Astrocyte (in vitro differentiated cells and primary cell): ENCODE measurements around the gene ELK1. TPM values are rescaled to one million over a fixed set of nuclear protein-coding genes. Genes with fewer than 3 reads are reported as not detected.

ENCODE experiments used
- DNase-seq: peaks from one replicate; pipeline ENCODE4 v3.0.0-alpha.2; 2010; ENCODE audit warnings: low read depth
- FAIRE-seq: peaks from 2 replicates; lab custom pipeline; 2011; peaks lifted over from hg19 to GRCh38; lab: Jason Lieb, UNC
- H2AFZ ChIP-seq: 2 replicates; pipeline ENCODE4 v1.6.0; 2012; ENCODE audit warnings: low read depth, low read length, inconsistent platforms
- H3K27ac ChIP-seq: 2 replicates; pipeline ENCODE4 v1.5.1; 2011; ENCODE audit warnings: low read depth, low read length, inconsistent platforms
- H3K27me3 ChIP-seq: 2 replicates; pipeline ENCODE4 v1.6.0; 2011; ENCODE audit warnings: low read length, inconsistent platforms; ENCODE audit not compliant: insufficient read depth
- H3K36me3 ChIP-seq: 2 replicates; pipeline ENCODE4 v1.5.1; 2011; ENCODE audit warnings: low read length, inconsistent platforms; ENCODE audit not compliant: insufficient read depth
- H3K4me1 ChIP-seq: 2 replicates; pipeline ENCODE4 v1.5.1; 2011; ENCODE audit warnings: low read length, inconsistent platforms; ENCODE audit not compliant: insufficient read depth
- H3K4me2 ChIP-seq: 2 replicates; pipeline ENCODE4 v1.6.0; 2012; ENCODE audit warnings: low read length, inconsistent platforms
- H3K4me3 ChIP-seq: 2 replicates; pipeline ENCODE4 v1.5.1; 2011; ENCODE audit warnings: low read depth, mild to moderate bottlenecking, low read length, inconsistent platforms; ENCODE audit not compliant: insufficient read depth
- H3K79me2 ChIP-seq: 2 replicates; pipeline ENCODE4 v1.6.0; 2012; ENCODE audit warnings: mild to moderate bottlenecking, low read length, inconsistent platforms; ENCODE audit not compliant: insufficient read depth
- H3K9ac ChIP-seq: 2 replicates; pipeline ENCODE4 v1.6.0; 2012; ENCODE audit warnings: mild to moderate bottlenecking, low read length, inconsistent platforms
- H3K9me3 ChIP-seq: 2 replicates; pipeline ENCODE4 v1.5.1; 2012; ENCODE audit warnings: low read depth, mild to moderate bottlenecking, low read length, inconsistent platforms; ENCODE audit not compliant: insufficient read depth
- H4K20me1 ChIP-seq: 2 replicates; pipeline ENCODE4 v1.6.0; 2012; ENCODE audit warnings: low read length, inconsistent platforms; ENCODE audit not compliant: insufficient read depth
- H3K27ac Mint-ChIP-seq: one replicate; pipeline ENCODE4 v1.8.0; 2021; ENCODE audit warnings: mild to moderate bottlenecking, mixed read lengths; ENCODE audit not compliant: unreplicated experiment
- H3K27me3 Mint-ChIP-seq: one replicate; pipeline ENCODE4 v1.8.0; 2021; ENCODE audit warnings: low read depth, mixed read lengths; ENCODE audit not compliant: unreplicated experiment
- H3K36me3 Mint-ChIP-seq: one replicate; pipeline ENCODE4 v1.8.0; 2021; ENCODE audit warnings: low read depth, mixed read lengths; ENCODE audit not compliant: unreplicated experiment
- H3K4me1 Mint-ChIP-seq: one replicate; pipeline ENCODE4 v1.8.0; 2021; ENCODE audit warnings: low read depth, mixed read lengths; ENCODE audit not compliant: unreplicated experiment
- H3K4me3 Mint-ChIP-seq: one replicate; pipeline ENCODE4 v1.8.0; 2021; ENCODE audit warnings: mild to moderate bottlenecking, moderate library complexity, mixed read lengths; ENCODE audit not compliant: unreplicated experiment
- H3K9me3 Mint-ChIP-seq: one replicate; pipeline ENCODE4 v1.8.0; 2021; ENCODE audit warnings: mild to moderate bottlenecking, mixed read lengths; ENCODE audit not compliant: unreplicated experiment
- EZH2 ChIP-seq: IDR thresholded peaks from 2 replicates; pipeline ENCODE4 v1.6.1; 2012; ENCODE audit warnings: mild to moderate bottlenecking, low read length, inconsistent platforms; ENCODE audit not compliant: insufficient read depth
- total RNA-seq: library from RNA; stranded (reverse); gene quantifications from 2 replicates; pipeline ENCODE4 v1.2.1, GENCODE V29; 2021
- TF ChIP-seq, protein P1 (sequence below): IDR thresholded peaks from 2 replicates; pipeline ENCODE4 v1.5.1; 2011; ENCODE audit warnings: low read depth, mild to moderate bottlenecking, inconsistent platforms, low read length, moderate library complexity; ENCODE audit not compliant: insufficient read depth

The ELK1 gene
- total RNA-seq, 1 donor from 2014 or later = 34.1 TPM

DNA sequence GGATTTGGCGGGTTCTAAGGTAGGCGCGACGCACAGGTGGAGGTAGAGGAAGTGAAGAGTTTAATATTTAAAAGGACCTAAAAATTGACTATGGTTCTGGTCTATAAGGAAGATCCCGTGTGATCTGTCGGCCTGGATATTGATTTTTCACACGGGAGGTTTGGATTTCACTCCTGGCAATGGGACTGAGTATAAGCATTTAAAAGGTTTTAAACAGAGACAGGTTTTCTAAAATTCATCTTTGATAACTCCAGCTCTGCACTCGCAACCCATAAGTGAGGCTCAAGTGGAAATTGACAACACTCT is 9.0 kb upstream of the ELK1 start:
- FAIRE-seq (no peak), DNase-seq (no peak)
- H3K36me3 ChIP-seq = peaks cover 5% of the 10 kb centered on the region
- peaks cover 9% of the 10 kb centered on the region for H3K79me2 ChIP-seq
- H2AFZ ChIP-seq = peak overlapping the region; percentile 76
- no peaks in the 10 kb centered on the region for H3K4me1 ChIP-seq
- H3K4me2 ChIP-seq = peak overlapping the region; percentile 86
- Mint-ChIP-seq H3K9me3 (no peaks in the 10 kb centered on the region), H3K4me3 (peak overlapping the region; percentile 83), H3K27me3 (no peaks in the 10 kb centered on the region), H3K36me3 (peaks cover 5% of the 10 kb centered on the region), H3K4me1 (peaks cover 10% of the 10 kb centered on the region), H3K27ac (peak overlapping the region; percentile 98)
- H3K27ac ChIP-seq = peak overlapping the region; percentile 97
- TF ChIP-seq EZH2 = no peak
- TF ChIP-seq, protein P1, sequence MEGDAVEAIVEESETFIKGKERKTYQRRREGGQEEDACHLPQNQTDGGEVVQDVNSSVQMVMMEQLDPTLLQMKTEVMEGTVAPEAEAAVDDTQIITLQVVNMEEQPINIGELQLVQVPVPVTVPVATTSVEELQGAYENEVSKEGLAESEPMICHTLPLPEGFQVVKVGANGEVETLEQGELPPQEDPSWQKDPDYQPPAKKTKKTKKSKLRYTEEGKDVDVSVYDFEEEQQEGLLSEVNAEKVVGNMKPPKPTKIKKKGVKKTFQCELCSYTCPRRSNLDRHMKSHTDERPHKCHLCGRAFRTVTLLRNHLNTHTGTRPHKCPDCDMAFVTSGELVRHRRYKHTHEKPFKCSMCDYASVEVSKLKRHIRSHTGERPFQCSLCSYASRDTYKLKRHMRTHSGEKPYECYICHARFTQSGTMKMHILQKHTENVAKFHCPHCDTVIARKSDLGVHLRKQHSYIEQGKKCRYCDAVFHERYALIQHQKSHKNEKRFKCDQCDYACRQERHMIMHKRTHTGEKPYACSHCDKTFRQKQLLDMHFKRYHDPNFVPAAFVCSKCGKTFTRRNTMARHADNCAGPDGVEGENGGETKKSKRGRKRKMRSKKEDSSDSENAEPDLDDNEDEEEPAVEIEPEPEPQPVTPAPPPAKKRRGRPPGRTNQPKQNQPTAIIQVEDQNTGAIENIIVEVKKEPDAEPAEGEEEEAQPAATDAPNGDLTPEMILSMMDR = no peak
- no peaks in the 10 kb centered on the region for H3K9me3 ChIP-seq
- H4K20me1 ChIP-seq = no peaks in the 10 kb centered on the region
- no peaks in the 10 kb centered on the region for H3K27me3 ChIP-seq
- peak overlapping the region; percentile 95 for H3K9ac ChIP-seq
- H3K4me3 ChIP-seq = peak overlapping the region; percentile 79

DNA sequence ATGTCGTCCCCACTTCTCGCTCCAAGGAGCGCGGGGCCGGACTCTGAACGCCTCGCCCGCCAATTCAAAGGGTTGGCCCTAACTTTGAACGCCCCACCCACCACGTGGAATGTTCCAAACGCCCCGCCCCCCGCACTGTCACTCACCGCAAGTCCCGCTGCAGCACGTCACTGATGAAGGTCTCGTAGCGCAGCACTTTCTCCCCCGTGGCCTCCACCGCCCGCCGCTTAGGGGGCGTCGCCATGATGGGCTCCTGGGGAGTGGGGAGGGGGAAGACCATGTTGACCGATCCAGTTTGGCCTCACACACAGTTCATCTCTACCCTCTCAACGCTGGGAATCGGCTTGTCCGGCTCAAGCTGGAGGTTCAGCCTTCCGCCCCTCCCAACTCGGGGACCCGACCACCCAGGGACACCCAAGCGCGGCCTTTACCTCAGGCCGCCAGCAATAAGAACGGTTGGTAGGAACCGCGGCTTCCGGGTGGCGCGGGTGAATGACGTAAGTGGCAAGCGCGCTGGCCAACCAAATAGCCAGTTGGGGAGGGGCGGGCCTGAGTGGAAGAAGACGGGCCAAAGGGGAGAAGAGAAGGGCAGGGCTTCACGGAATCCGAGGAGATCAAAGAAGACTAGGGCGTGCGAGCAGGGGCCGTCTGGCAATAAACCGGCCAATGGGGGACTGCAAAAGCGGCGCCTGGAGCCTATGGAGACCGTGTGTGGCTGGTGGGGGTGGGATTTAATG is 8.5 kb upstream of the ELK1 start, which contains the start of gene UXT:
TSS of gene UXT (minus strand) at position 497 of the 737 bp plus-strand sequence. CDS start at position 244, 253 bp downstream.
- no peaks in the 10 kb centered on the region for H3K4me1 ChIP-seq
- H3K27ac Mint-ChIP-seq = peak within 1 kb of the TSS; percentile 98
- no peak for TF ChIP-seq EZH2
- TF ChIP-seq, protein P1 = no peak
- H3K4me2 ChIP-seq = peak within 1 kb of the TSS; percentile 86
- H4K20me1 ChIP-seq = no peaks in the 10 kb centered on the region
- peaks cover 9% of the 10 kb centered on the region for H3K79me2 ChIP-seq
- peak within 1 kb of the TSS; percentile 76 for H2AFZ ChIP-seq
- DNase-seq (peak; percentile 89), FAIRE-seq (peak; percentile 49)
- H3K9ac ChIP-seq = peak within 1 kb of the TSS; percentile 95
- no peaks in the 10 kb centered on the region for H3K9me3 ChIP-seq
- H3K9me3 Mint-ChIP-seq = no peaks in the 10 kb centered on the region
- H3K4me3 Mint-ChIP-seq = peak within 1 kb of the TSS; percentile 83
- no peaks in the 10 kb centered on the region for H3K27me3 Mint-ChIP-seq
- H3K36me3 ChIP-seq = peaks cover 5% of the 10 kb centered on the region
- peak within 1 kb of the TSS; percentile 97 for H3K27ac ChIP-seq
- H3K36me3 Mint-ChIP-seq = peaks cover 5% of the 10 kb centered on the region
- H3K4me1 Mint-ChIP-seq = peaks cover 10% of the 10 kb centered on the region
- H3K4me3 ChIP-seq = peak within 1 kb of the TSS; percentile 79
- H3K27me3 ChIP-seq = no peaks in the 10 kb centered on the region

DNA sequence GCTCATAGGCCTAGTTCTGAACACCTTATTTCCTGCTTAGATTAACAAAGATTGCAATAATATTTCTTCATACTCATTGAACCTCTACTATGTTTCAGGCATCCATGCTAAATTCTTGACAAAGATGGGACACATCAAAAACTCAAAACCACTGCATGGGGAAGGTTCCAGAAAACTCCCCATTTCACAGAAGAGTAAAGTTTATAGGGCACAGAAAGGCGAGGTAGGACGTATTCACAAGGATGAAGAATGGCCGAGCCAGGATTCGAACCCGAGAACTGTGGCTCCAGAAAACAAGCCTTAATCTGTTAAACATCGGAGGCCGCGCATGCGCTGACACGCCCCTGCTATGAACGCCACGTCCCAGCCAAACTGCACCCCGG is 7.9 kb upstream of the ELK1 start:
- DNase-seq (no peak), FAIRE-seq (peak; percentile 29)
- peaks cover 9% of the 10 kb centered on the region for H3K79me2 ChIP-seq
- no peaks in the 10 kb centered on the region for H3K27me3 ChIP-seq
- H3K4me3 ChIP-seq = peak overlapping the region; percentile 79
- Mint-ChIP-seq H3K27me3 (no peaks in the 10 kb centered on the region), H3K4me1 (peaks cover 7% of the 10 kb centered on the region), H3K4me3 (peak overlapping the region; percentile 83), H3K36me3 (peaks cover 5% of the 10 kb centered on the region), H3K9me3 (no peaks in the 10 kb centered on the region), H3K27ac (peak overlapping the region; percentile 98)
- no peak for TF ChIP-seq EZH2
- TF ChIP-seq, protein P1 = no peak
- H3K4me2 ChIP-seq = peak overlapping the region; percentile 86
- peak overlapping the region; percentile 95 for H3K9ac ChIP-seq
- no peaks in the 10 kb centered on the region for H3K9me3 ChIP-seq
- peak overlapping the region; percentile 43 for H2AFZ ChIP-seq
- H4K20me1 ChIP-seq = no peaks in the 10 kb centered on the region
- H3K27ac ChIP-seq = peak overlapping the region; percentile 97
- peaks cover 8% of the 10 kb centered on the region for H3K36me3 ChIP-seq
- H3K4me1 ChIP-seq = no peaks in the 10 kb centered on the region
